NT2/D1 (cell line): ENCODE measurements around the gene SMPX.

ENCODE experiments used
- DNase-seq: peaks from one replicate; pipeline ENCODE4 v3.0.0-alpha.2; 2011; ENCODE audit warnings: low read depth, low spot score
- H3K27me3 ChIP-seq: 2 replicates; pipeline ENCODE4 v1.6.0; 2011; ENCODE audit warnings: mild to moderate bottlenecking; ENCODE audit not compliant: insufficient read length, insufficient read depth
- H3K36me3 ChIP-seq: 2 replicates; pipeline ENCODE4 v1.6.1; 2011; ENCODE audit warnings: mild to moderate bottlenecking, low read length, mixed read lengths; ENCODE audit not compliant: insufficient read depth, insufficient read length
- H3K4me1 ChIP-seq: 2 replicates; pipeline ENCODE4 v1.5.1; 2011; ENCODE audit not compliant: insufficient read depth, insufficient read length
- H3K4me3 ChIP-seq: 2 replicates; pipeline ENCODE4 v1.5.1; 2011; ENCODE audit warnings: low read depth; ENCODE audit not compliant: insufficient read length
- H3K9ac ChIP-seq: 2 replicates; pipeline ENCODE4 v1.6.0; 2011; ENCODE audit warnings: low read depth; ENCODE audit not compliant: insufficient read length
- H3K9me3 ChIP-seq: 2 replicates; pipeline ENCODE4 v1.5.1; 2011; ENCODE audit warnings: mild to moderate bottlenecking, low read length; ENCODE audit not compliant: insufficient read depth
- SUZ12 ChIP-seq: IDR thresholded peaks from 2 replicates; pipeline ENCODE4 v1.6.1; 2011; ENCODE audit not compliant: insufficient read length, insufficient read depth; ENCODE audit errors: extremely low read depth
- YY1 ChIP-seq: IDR thresholded peaks from 2 replicates; pipeline ENCODE4 v1.6.1; 2011; ENCODE audit not compliant: insufficient read length, insufficient read depth
- ZNF274 ChIP-seq: IDR thresholded peaks from 2 replicates; pipeline ENCODE4 v1.6.1; 2011; ENCODE audit warnings: mild to moderate bottlenecking, low read depth, low read length

SMPX gene

GRCh38 chrX:21735038-21735767 lies 22.7 kb downstream of the SMPX start:
- Histone ChIP-seq H3K27me3 (no peaks in the 10 kb centered on the region), H3K9ac (no peak overlapping the region), H3K4me1 (no peaks in the 10 kb centered on the region), H3K4me3 (no peak overlapping the region), H3K36me3 (no peaks in the 10 kb centered on the region), H3K9me3 (no peaks in the 10 kb centered on the region)
- no peak for DNase-seq
- TF ChIP-seq YY1 (no peak), ZNF274 (no peak), SUZ12 (no peak)

- H3K4me1 ChIP-seq, result no peaks in the 10 kb centered on the region
- H3K4me3 ChIP-seq, result no peak overlapping the region
- no peak overlapping the region for H3K9ac ChIP-seq
- H3K27me3 ChIP-seq, result no peaks in the 10 kb centered on the region
- DNase-seq, result no peak
- H3K9me3 ChIP-seq, result no peaks in the 10 kb centered on the region
- TF ChIP-seq ZNF274 (no peak), YY1 (no peak), SUZ12 (no peak)
- no peaks in the 10 kb centered on the region for H3K36me3 ChIP-seq
Observed at GRCh38 chrX:21734175-21734574, 23.7 kb downstream of the SMPX start.

- H3K36me3 ChIP-seq, result no peaks in the 10 kb centered on the region
- no peak for DNase-seq
- no peaks in the 10 kb centered on the region for H3K27me3 ChIP-seq
- no peak overlapping the region for H3K9ac ChIP-seq
- TF ChIP-seq SUZ12, result no peak
- TF ChIP-seq YY1, result no peak
- no peak for TF ChIP-seq ZNF274
- H3K9me3 ChIP-seq, result no peaks in the 10 kb centered on the region
- H3K4me1 ChIP-seq, result no peaks in the 10 kb centered on the region
- no peak overlapping the region for H3K4me3 ChIP-seq
Observed at GRCh38 chrX:21733705-21734104, 24.2 kb downstream of the SMPX start.

GRCh38 chrX:21730026-21730425 lies 27.9 kb downstream of the SMPX start:
- Histone ChIP-seq H3K4me1 (no peaks in the 10 kb centered on the region), H3K4me3 (no peak overlapping the region)
- TF ChIP-seq SUZ12, result no peak
- TF ChIP-seq ZNF274, result no peak
- TF ChIP-seq YY1, result no peak

GRCh38 chrX:21728276-21728968 lies 29.5 kb downstream of the SMPX start:
- Histone ChIP-seq H3K4me3 (no peak overlapping the region), H3K4me1 (no peaks in the 10 kb centered on the region), H3K9me3 (no peaks in the 10 kb centered on the region), H3K27me3 (no peaks in the 10 kb centered on the region), H3K9ac (no peak overlapping the region), H3K36me3 (no peaks in the 10 kb centered on the region)
- no peak for DNase-seq
- TF ChIP-seq YY1, result no peak
- TF ChIP-seq SUZ12, result no peak
- no peak for TF ChIP-seq ZNF274

More at GRCh38 chrX:21730026-21730425, 27.9 kb downstream of the SMPX start:
- Histone ChIP-seq H3K9ac (no peak overlapping the region), H3K9me3 (no peaks in the 10 kb centered on the region), H3K36me3 (no peaks in the 10 kb centered on the region), H3K27me3 (no peaks in the 10 kb centered on the region)
- no peak for DNase-seq

GRCh38 chrX:21725916-21726315 lies 32.0 kb downstream of the SMPX start:
- Histone ChIP-seq H3K4me3 (no peak overlapping the region), H3K9ac (no peak overlapping the region), H3K4me1 (no peaks in the 10 kb centered on the region), H3K27me3 (no peaks in the 10 kb centered on the region), H3K36me3 (no peaks in the 10 kb centered on the region), H3K9me3 (no peaks in the 10 kb centered on the region)
- no peak for TF ChIP-seq ZNF274
- no peak for TF ChIP-seq SUZ12
- TF ChIP-seq YY1, result no peak
- DNase-seq, result no peak

GRCh38 chrX:21725496-21725895 lies 32.4 kb downstream of the SMPX start:
- Histone ChIP-seq H3K36me3 (no peaks in the 10 kb centered on the region), H3K4me1 (no peaks in the 10 kb centered on the region), H3K9me3 (no peaks in the 10 kb centered on the region), H3K9ac (no peak overlapping the region), H3K4me3 (no peak overlapping the region), H3K27me3 (no peaks in the 10 kb centered on the region)
- DNase-seq, result no peak
- TF ChIP-seq YY1 (no peak), SUZ12 (no peak), ZNF274 (no peak)
